ENCODE results near the gene IL5RA. TPM values are rescaled to one million over a fixed set of nuclear protein-coding genes. Genes with fewer than 3 reads are reported as not detected.

Gene IL5RA
- total RNA-seq, 1 donor = not detected

- TF ChIP-seq CTCF (IDR thresholded peaks at IDR 0.05; ENCODE audit: insufficient read depth, low read depth, low read length) = no peak
- no peak overlapping the region for H3K4me3 ChIP-seq (ENCODE audit: low read depth, low read length)
Observed at GRCh38 chr3:3085782-3086181, 24.4 kb downstream of the IL5RA start.

GRCh38 chr3:3084890-3085289 is 25.3 kb downstream of the IL5RA start:
- no peak for TF ChIP-seq CTCF (IDR thresholded peaks at IDR 0.05; ENCODE audit: insufficient read depth, low read depth, low read length)
- no peak for DNase-seq (ENCODE audit: low read depth)
- no peak overlapping the region for H3K4me3 ChIP-seq (ENCODE audit: low read depth, low read length)

More at GRCh38 chr3:3085782-3086181, 24.4 kb downstream of the IL5RA start:
- DNase-seq (ENCODE audit: low read depth) = no peak

GRCh38 chr3:3082234-3082924 is 27.8 kb downstream of the IL5RA start:
- H3K4me3 ChIP-seq (ENCODE audit: low read depth, low read length) = no peak overlapping the region
- no peak for TF ChIP-seq CTCF (IDR thresholded peaks at IDR 0.05; ENCODE audit: insufficient read depth, low read depth, low read length)
- DNase-seq (ENCODE audit: low read depth) = no peak

GRCh38 chr3:3081381-3082233 is 28.6 kb downstream of the IL5RA start:
- H3K4me3 ChIP-seq (ENCODE audit: low read depth, low read length) = no peak overlapping the region
- DNase-seq (ENCODE audit: low read depth) = no peak
- no peak for TF ChIP-seq CTCF (IDR thresholded peaks at IDR 0.05; ENCODE audit: insufficient read depth, low read depth, low read length)

- TF ChIP-seq CTCF (IDR thresholded peaks at IDR 0.05; ENCODE audit: insufficient read depth, low read depth, low read length) = no peak
- H3K4me3 ChIP-seq (ENCODE audit: low read depth, low read length) = no peak overlapping the region
- DNase-seq (ENCODE audit: low read depth) = no peak
Observed at GRCh38 chr3:3080309-3080708, 29.9 kb downstream of the IL5RA start.

GRCh38 chr3:3074551-3075257 is 35.5 kb downstream of the IL5RA start:
- no peak for DNase-seq (ENCODE audit: low read depth)
- no peak overlapping the region for H3K4me3 ChIP-seq (ENCODE audit: low read depth, low read length)
- TF ChIP-seq CTCF (IDR thresholded peaks at IDR 0.05; ENCODE audit: insufficient read depth, low read depth, low read length) = no peak

All from fibroblast of villous mesenchyme (primary cell).